ENCODE data around the gene VAMP2. TPM values are rescaled to one million over a fixed set of nuclear protein-coding genes. Genes with fewer than 3 reads are reported as not detected.

Gene VAMP2
- total RNA-seq, 4 donors from 2014 or later, result 43.5 to 58.9 (median 49.3) TPM

- WGBS, 2 donors, result 76 to 77% methylated on average over 3 of the region's 3 CpGs
- no peak for DNase-seq (ENCODE audit: low spot score in 2 of 2)
- intact Hi-C loops (cut with DNase I; ENCODE audit: low total_unique reads), result no loop called here
- TF ChIP-seq, protein P1, sequence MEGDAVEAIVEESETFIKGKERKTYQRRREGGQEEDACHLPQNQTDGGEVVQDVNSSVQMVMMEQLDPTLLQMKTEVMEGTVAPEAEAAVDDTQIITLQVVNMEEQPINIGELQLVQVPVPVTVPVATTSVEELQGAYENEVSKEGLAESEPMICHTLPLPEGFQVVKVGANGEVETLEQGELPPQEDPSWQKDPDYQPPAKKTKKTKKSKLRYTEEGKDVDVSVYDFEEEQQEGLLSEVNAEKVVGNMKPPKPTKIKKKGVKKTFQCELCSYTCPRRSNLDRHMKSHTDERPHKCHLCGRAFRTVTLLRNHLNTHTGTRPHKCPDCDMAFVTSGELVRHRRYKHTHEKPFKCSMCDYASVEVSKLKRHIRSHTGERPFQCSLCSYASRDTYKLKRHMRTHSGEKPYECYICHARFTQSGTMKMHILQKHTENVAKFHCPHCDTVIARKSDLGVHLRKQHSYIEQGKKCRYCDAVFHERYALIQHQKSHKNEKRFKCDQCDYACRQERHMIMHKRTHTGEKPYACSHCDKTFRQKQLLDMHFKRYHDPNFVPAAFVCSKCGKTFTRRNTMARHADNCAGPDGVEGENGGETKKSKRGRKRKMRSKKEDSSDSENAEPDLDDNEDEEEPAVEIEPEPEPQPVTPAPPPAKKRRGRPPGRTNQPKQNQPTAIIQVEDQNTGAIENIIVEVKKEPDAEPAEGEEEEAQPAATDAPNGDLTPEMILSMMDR (IDR thresholded peaks at IDR 0.05), result no peak
- TF ChIP-seq POLR2A (IDR thresholded peaks at IDR 0.05), result no peak
- no peak overlapping the region for H3K4me3 ChIP-seq (ENCODE audit: low read depth, poor library complexity, severe bottlenecking)
These were observed 4.8 kb upstream of the VAMP2 start for GRCh38 chr17:8167526-8167925.

DNA sequence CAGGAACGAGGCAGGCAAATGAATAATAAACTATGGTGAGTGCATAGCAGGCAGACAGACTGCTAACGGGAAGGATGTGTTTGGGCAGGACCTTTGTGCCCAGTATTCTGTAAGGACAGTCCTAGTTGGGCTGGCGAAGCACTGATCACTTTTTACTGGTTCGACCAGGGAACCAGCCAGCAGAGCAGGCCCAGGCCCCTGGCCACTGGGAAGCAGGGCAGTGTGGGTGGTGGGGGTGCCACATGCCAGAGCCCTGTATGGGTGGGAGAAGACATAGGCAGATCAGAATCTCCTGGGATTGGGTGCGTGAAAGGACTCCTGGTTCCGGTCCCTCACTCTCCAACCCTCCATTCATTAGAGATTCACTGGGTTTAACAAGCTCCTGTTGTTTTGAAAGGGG is 4.0 kb upstream of the VAMP2 start:
- DNase-seq (ENCODE audit: low spot score in 2 of 2), result no peak

GRCh38 chr17:8164815-8165131 is 2.0 kb upstream of the VAMP2 start:
- intact Hi-C loops (cut with DNase I; ENCODE audit: low total_unique reads), result no loop called here
- H3K4me3 ChIP-seq (ENCODE audit: low read depth, poor library complexity, severe bottlenecking), result no peak overlapping the region
- TF ChIP-seq, protein P1 (IDR thresholded peaks at IDR 0.05), result no peak
- no peak for TF ChIP-seq POLR2A (IDR thresholded peaks at IDR 0.05)
- peak in 1 of 2 donors; percentile 83 for DNase-seq (ENCODE audit: low spot score in 2 of 2)
- WGBS, 2 donors, result 67 to 74% methylated on average over 6 of the region's 6 CpGs

More for the DNA sequence above, 4.0 kb upstream of the VAMP2 start:
- TF ChIP-seq POLR2A (IDR thresholded peaks at IDR 0.05), result no peak
- TF ChIP-seq, protein P1 (IDR thresholded peaks at IDR 0.05), result no peak
- intact Hi-C loops (cut with DNase I; ENCODE audit: low total_unique reads), result no loop called here
- WGBS, 2 donors, result 64 to 71% methylated on average over 6 of the region's 6 CpGs
- H3K4me3 ChIP-seq (ENCODE audit: low read depth, poor library complexity, severe bottlenecking), result no peak overlapping the region

- no peak for TF ChIP-seq POLR2A (IDR thresholded peaks at IDR 0.05)
- TF ChIP-seq, protein P1 (IDR thresholded peaks at IDR 0.05), result no peak
- 8 to 17% methylated on average over 12 to 13 of the region's 13 CpGs for WGBS, 2 donors
- H3K4me3 ChIP-seq (ENCODE audit: low read depth, poor library complexity, severe bottlenecking), result no peak overlapping the region
- intact Hi-C loops (cut with DNase I; ENCODE audit: low total_unique reads), result no loop called here
- peak; percentile 79 to 97 for DNase-seq (ENCODE audit: low spot score in 2 of 2)
These were observed 1.4 kb upstream of the VAMP2 start for GRCh38 chr17:8163978-8164814.

DNA sequence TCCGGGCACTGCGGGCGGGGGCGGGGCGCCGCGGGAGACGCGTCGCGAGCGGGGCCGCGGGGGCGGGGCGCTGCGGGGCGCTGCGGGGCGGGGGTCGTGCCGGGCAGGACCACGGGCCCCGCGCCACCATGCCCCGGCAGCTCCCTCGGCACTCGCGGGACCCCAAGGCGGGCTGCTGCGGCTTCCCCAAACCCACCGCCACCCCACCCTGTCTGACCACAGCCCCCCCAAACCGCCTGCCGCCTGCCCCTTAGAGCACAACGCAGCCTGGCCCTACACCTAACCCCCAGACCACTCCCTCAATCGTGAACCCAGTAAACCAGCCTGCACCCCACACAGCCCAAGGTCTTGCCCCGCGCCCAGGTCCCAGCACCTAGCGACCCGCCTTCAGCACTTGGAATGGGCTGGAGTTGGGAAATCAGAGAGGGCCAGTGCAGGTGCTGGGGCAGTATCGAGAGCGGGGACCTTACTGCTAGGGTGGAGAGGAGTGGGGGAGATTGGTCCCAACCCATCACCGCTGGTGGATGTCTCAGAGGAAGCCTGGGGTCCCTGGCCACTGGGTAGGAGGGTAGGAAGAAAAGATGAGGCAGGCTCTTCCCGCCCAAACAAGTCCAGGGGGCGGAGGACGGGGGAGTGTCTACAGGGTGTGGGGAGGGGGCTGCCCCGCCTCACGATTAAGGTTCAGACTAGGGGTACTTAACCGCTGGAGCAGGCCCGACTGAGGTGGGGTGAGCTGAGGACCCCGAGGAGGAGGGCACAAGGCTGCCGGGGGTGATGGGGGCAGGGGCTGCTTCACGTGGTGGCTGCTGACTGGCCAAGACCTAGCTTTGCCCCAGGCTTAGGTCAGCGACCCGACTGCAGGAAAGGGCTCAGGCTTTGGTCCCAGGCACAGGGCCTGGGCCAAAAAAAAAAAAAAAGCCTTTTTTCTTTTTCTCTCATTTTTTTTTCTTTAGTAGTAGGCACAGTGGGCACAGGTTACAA is 539 bp upstream of the VAMP2 start:
- H3K4me3 ChIP-seq (ENCODE audit: low read depth, poor library complexity, severe bottlenecking), result peak overlapping the region; percentile 9
- intact Hi-C loops (cut with DNase I; ENCODE audit: low total_unique reads), result no loop called here
- TF ChIP-seq, protein P1 (IDR thresholded peaks at IDR 0.05), result no peak
- no peak for TF ChIP-seq POLR2A (IDR thresholded peaks at IDR 0.05)
- peak in 1 of 2 donors; percentile 90 for DNase-seq (ENCODE audit: low spot score in 2 of 2)
- 10 to 15% methylated on average over 22 of the region's 55 CpGs for WGBS, 2 donors
